Fibroblast of upper back skin (primary cell): Measurements from ENCODE around the gene IZUMO1.
"Not testable (repeated sequence)": the region's sequence is repeated elsewhere in the genome, so short reads cannot be mapped to it uniquely, and the experiment has no call there.

Experiments used
- DNase-seq: peaks from one replicate; pipeline ENCODE4 v3.0.0-alpha.2; 2013

The IZUMO1 gene

GRCh38 chr19:48711106-48711662 is 35.5 kb downstream of the IZUMO1 start:
- no peak for DNase-seq

- no peak for DNase-seq
Measured at GRCh38 chr19:48708471-48708870, 38.2 kb downstream of the IZUMO1 start.

- DNase-seq: peak; percentile 35
Measured at GRCh38 chr19:48705431-48705830, 41.3 kb downstream of the IZUMO1 start.

GRCh38 chr19:48703316-48703715 is 43.4 kb downstream of the IZUMO1 start:
- DNase-seq: no peak

GRCh38 chr19:48702701-48703100 is 44.0 kb downstream of the IZUMO1 start:
- DNase-seq: no peak

- DNase-seq: peak; percentile 79
Measured at GRCh38 chr19:48698046-48698445, 48.7 kb downstream of the IZUMO1 start.

- DNase-seq: no peak
Measured at GRCh38 chr19:48696353-48697010, 50.2 kb downstream of the IZUMO1 start.

GRCh38 chr19:48695743-48696352 is 50.9 kb downstream of the IZUMO1 start, which contains the start of gene FUT2:
TSS of gene FUT2 (plus strand) at chr19:48695971. CDS start at chr19:48702957, 6,986 bp downstream.
- no peak for DNase-seq

- DNase-seq: not testable (repeated sequence)
Measured at GRCh38 chr19:48693629-48694028, 53.1 kb downstream of the IZUMO1 start.
